ENCODE measurements around the gene PRKCE. TPM values are rescaled to one million over a fixed set of nuclear protein-coding genes. Genes with fewer than 3 reads are reported as not detected.

PRKCE gene
- total and polyA plus RNA-seq, 2 donors: 3.2 to 3.3 TPM

DNA sequence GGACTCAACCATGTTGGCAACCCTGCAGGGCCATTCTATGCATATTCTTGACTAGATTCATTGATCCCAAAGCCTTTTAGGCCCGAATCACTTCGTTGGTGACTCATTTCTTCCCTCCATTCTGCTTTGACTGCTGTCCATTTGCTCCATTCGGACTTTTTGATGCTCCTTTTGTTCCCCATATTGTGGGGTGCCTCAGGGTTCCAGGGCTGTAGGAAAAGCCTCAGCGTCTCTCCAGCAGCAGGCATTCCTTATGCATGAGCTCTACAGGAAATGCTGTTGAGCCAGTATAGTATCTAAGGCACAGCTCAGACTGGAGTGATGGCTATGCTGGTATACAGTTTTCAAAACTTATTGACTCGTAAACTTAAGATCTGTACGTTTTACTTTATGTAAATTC lies 292.6 kb downstream of the PRKCE start:
- no peaks in the 10 kb centered on the region for H3K4me1 ChIP-seq (ENCODE audit: control insufficient read depth in 2 of 2, insufficient read depth in 2 of 2, low read length in 2 of 2)
- H3K27me3 ChIP-seq (ENCODE audit: control insufficient read depth in 2 of 2, insufficient read depth in 1 of 2, low read length in 1 of 2): no peaks in the 10 kb centered on the region
- no peak overlapping the region for H3K27ac ChIP-seq (ENCODE audit: low read depth in 1 of 2, low read length in 1 of 2)
- H3K4me3 ChIP-seq (ENCODE audit: low read length in 2 of 2): no peak overlapping the region
- H3K36me3 ChIP-seq (ENCODE audit: control insufficient read depth in 2 of 2, insufficient read depth in 2 of 2, low read length in 1 of 2): no peaks in the 10 kb centered on the region
- H3K9me3 ChIP-seq (ENCODE audit: control insufficient read depth in 2 of 2, insufficient read depth in 1 of 2, low read length in 1 of 2): no peaks in the 10 kb centered on the region
- no peak for DNase-seq (ENCODE audit: low read depth in 6 of 9, low spot score in 9 of 9)
- whole genome bisulfite sequencing: 97% methylated on average over 6 of the region's 6 CpGs

DNA sequence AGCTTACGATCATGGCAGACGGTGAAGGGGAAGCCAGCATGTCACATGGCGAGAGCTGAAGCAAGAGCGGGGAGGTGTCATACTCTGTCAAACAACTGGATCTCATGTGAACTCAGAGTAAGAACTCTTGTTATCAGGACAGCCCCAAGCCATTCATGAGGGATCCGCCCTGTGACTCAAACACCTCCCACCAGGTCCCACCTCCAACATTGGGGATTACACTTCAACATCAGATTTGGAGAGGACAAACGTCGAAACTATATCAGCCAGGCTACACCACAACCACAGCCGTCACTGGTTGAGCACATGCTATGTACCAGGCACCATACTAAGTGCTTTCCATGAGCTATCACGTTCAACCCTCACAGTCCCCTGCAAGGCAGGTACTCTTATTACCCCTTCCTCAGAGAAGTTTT lies 293.8 kb downstream of the PRKCE start:
- DNase-seq (ENCODE audit: low read depth in 6 of 9, low spot score in 9 of 9): no peak
- H3K9me3 ChIP-seq (ENCODE audit: control insufficient read depth in 2 of 2, insufficient read depth in 1 of 2, low read length in 1 of 2): no peaks in the 10 kb centered on the region
- H3K4me1 ChIP-seq (ENCODE audit: control insufficient read depth in 2 of 2, insufficient read depth in 2 of 2, low read length in 2 of 2): no peaks in the 10 kb centered on the region
- H3K4me3 ChIP-seq (ENCODE audit: low read length in 2 of 2): no peak overlapping the region
- H3K27me3 ChIP-seq (ENCODE audit: control insufficient read depth in 2 of 2, insufficient read depth in 1 of 2, low read length in 1 of 2): no peaks in the 10 kb centered on the region
- 98% methylated on average over 9 of the region's 9 CpGs for WGBS
- no peaks in the 10 kb centered on the region for H3K36me3 ChIP-seq (ENCODE audit: control insufficient read depth in 2 of 2, insufficient read depth in 2 of 2, low read length in 1 of 2)
- H3K27ac ChIP-seq (ENCODE audit: low read depth in 1 of 2, low read length in 1 of 2): no peak overlapping the region

DNA sequence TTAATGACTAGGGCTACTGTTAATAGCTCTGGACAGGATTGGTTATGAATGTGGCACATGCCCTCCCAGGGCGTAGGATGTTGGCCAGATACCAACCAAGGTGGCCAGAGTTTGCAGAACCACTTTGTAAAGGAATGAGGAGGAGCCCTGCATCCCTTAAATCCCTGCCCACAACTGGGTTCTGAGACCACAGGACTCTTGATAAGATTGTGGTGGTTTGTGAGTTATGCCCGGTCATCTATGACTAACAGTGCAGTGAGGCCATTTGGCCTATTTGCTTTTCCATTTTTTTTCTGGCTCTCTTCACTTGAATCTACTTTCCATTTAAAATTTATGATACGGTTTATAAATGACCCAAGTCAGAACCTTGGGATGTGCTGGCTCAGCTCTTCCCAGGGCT lies 294.5 kb downstream of the PRKCE start:
- Histone ChIP-seq H3K4me1 (ENCODE audit: control insufficient read depth in 2 of 2, insufficient read depth in 2 of 2, low read length in 2 of 2) (no peaks in the 10 kb centered on the region), H3K27ac (ENCODE audit: low read depth in 1 of 2, low read length in 1 of 2) (no peak overlapping the region), H3K4me3 (ENCODE audit: low read length in 2 of 2) (no peak overlapping the region), H3K27me3 (ENCODE audit: control insufficient read depth in 2 of 2, insufficient read depth in 1 of 2, low read length in 1 of 2) (no peaks in the 10 kb centered on the region), H3K36me3 (ENCODE audit: control insufficient read depth in 2 of 2, insufficient read depth in 2 of 2, low read length in 1 of 2) (no peaks in the 10 kb centered on the region), H3K9me3 (ENCODE audit: control insufficient read depth in 2 of 2, insufficient read depth in 1 of 2, low read length in 1 of 2) (no peaks in the 10 kb centered on the region)
- no peak for DNase-seq (ENCODE audit: low read depth in 6 of 9, low spot score in 9 of 9)
- WGBS: 96% methylated on average over 3 of the region's 3 CpGs

DNA sequence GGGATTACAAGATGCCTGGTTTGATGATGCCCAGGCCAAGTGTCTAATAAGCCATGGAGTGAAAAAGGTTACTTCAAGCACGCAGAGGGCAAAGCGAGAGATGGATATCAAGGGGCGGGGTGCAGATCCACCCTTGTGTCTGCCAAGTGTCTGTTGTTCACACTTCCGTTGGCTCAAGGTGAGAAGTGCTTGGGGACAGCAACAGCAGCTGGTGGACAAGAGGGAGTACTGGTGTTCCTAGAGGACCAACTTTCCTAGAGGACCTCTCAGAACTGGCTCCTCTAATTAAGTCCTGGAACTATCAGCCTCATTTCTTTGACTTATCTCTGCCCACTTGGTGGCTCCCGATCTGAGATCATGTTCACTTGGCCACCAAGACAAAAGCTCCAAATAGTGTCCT lies 299.1 kb downstream of the PRKCE start:
- Histone ChIP-seq H3K4me3 (ENCODE audit: low read length in 2 of 2) (no peak overlapping the region), H3K9me3 (ENCODE audit: control insufficient read depth in 2 of 2, insufficient read depth in 1 of 2, low read length in 1 of 2) (no peaks in the 10 kb centered on the region), H3K36me3 (ENCODE audit: control insufficient read depth in 2 of 2, insufficient read depth in 2 of 2, low read length in 1 of 2) (no peaks in the 10 kb centered on the region), H3K4me1 (ENCODE audit: control insufficient read depth in 2 of 2, insufficient read depth in 2 of 2, low read length in 2 of 2) (peaks cover 0 to 3% of the 10 kb centered on the region in 2 donors), H3K27me3 (ENCODE audit: control insufficient read depth in 2 of 2, insufficient read depth in 1 of 2, low read length in 1 of 2) (no peaks in the 10 kb centered on the region), H3K27ac (ENCODE audit: low read depth in 1 of 2, low read length in 1 of 2) (no peak overlapping the region)
- DNase-seq (ENCODE audit: low read depth in 6 of 9, low spot score in 9 of 9): no peak
- 97% methylated on average over 5 of the region's 5 CpGs for WGBS

DNA sequence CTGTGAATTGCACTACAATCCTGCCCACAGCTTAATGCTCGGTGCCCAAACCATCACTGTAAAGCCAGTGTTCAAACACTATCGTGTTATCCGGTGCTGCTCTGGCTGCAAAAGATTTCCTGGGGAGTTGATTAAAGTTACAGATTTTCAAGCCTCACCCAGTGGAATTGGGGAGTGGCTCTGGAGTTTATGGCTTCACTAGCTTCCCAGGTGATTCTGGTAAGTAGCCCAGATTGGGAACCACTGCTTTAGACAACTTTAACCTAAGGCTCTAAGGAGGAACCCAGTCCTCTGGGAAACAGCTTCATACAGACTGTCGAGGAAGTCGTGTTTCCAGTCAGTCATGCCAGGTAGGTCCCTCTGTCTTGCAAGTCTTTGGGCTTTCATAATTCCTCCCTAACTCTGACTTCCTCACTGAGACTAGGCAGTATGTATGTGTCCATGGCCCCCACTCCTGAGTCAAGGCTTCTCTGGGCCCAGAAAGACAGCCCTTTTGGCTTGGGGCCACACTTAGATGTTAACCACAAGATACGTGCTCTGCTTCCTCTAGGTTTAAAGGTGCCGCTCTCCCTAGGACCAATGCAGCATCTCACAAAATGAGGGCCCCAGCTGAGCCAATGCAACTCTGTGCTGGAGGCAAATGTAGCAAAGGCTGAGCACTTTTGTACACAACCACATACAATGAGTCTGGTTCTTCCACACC lies 299.7 kb downstream of the PRKCE start:
- Histone ChIP-seq H3K9me3 (ENCODE audit: control insufficient read depth in 2 of 2, insufficient read depth in 1 of 2, low read length in 1 of 2) (no peaks in the 10 kb centered on the region), H3K4me3 (ENCODE audit: low read length in 2 of 2) (no peak overlapping the region), H3K36me3 (ENCODE audit: control insufficient read depth in 2 of 2, insufficient read depth in 2 of 2, low read length in 1 of 2) (no peaks in the 10 kb centered on the region), H3K4me1 (ENCODE audit: control insufficient read depth in 2 of 2, insufficient read depth in 2 of 2, low read length in 2 of 2) (peaks cover 0 to 3% of the 10 kb centered on the region in 2 donors), H3K27ac (ENCODE audit: low read depth in 1 of 2, low read length in 1 of 2) (no peak overlapping the region), H3K27me3 (ENCODE audit: control insufficient read depth in 2 of 2, insufficient read depth in 1 of 2, low read length in 1 of 2) (no peaks in the 10 kb centered on the region)
- 78% methylated on average over 7 of the region's 7 CpGs for WGBS
- no peak for DNase-seq (ENCODE audit: low read depth in 6 of 9, low spot score in 9 of 9)

DNA sequence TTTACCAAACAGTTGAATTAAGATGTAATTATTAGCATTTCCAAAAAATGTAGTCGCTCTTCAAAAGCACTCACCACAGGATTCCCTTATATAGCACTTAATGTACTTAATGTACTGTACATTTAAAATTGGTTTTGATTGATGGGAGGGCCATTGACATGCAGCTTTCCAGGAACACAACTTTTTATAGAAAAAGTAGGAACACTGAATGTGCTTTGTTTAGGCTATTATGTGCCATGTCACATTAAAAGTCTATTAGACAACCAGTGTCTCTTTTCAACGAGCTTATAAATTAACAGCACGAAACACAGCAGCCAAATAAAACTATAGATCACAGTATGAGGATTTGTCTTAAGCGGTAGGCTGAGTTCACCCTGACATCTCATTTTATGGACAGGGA lies 301.1 kb downstream of the PRKCE start:
- WGBS: 98% methylated on average over 4 of the region's 4 CpGs
- DNase-seq (ENCODE audit: low read depth in 6 of 9, low spot score in 9 of 9): no peak
- Histone ChIP-seq H3K36me3 (ENCODE audit: control insufficient read depth in 2 of 2, insufficient read depth in 2 of 2, low read length in 1 of 2) (no peaks in the 10 kb centered on the region), H3K4me1 (ENCODE audit: control insufficient read depth in 2 of 2, insufficient read depth in 2 of 2, low read length in 2 of 2) (peaks cover 0 to 3% of the 10 kb centered on the region in 2 donors), H3K27ac (ENCODE audit: low read depth in 1 of 2, low read length in 1 of 2) (no peak overlapping the region), H3K4me3 (ENCODE audit: low read length in 2 of 2) (no peak overlapping the region), H3K27me3 (ENCODE audit: control insufficient read depth in 2 of 2, insufficient read depth in 1 of 2, low read length in 1 of 2) (no peaks in the 10 kb centered on the region), H3K9me3 (ENCODE audit: control insufficient read depth in 2 of 2, insufficient read depth in 1 of 2, low read length in 1 of 2) (no peaks in the 10 kb centered on the region)

DNA sequence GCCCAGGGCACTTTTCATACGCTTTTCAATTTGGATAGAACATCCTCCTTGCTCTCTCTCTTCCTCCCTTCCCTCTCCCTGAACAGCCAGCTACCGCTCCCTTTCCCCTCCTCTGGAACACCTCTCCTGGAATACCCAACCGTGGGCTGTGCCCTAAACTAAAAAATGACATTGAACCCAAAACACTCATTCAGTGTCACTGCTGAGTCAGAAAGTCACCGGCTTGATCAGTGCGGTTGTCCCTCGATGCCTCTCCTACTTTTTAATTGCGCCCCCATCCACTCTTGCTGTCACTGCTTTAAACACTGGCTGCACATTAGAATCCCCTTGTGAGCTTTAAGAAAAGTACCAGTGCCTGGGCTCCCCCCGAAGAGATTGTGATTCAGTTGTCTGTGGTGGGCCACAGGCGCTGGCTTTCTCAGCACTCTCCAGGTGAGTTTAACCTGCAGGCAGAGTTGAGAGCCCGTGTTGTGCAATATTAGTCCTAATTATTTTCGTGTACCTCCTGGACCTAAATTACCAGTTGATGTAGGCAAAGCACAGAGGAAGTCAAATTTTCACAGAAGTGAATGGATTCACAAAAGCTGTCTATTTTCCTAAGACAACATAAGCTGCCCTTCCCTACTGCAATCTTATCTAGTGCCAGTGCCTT lies 302.0 kb downstream of the PRKCE start:
- H3K4me3 ChIP-seq (ENCODE audit: low read length in 2 of 2): no peak overlapping the region
- H3K36me3 ChIP-seq (ENCODE audit: control insufficient read depth in 2 of 2, insufficient read depth in 2 of 2, low read length in 1 of 2): no peaks in the 10 kb centered on the region
- H3K9me3 ChIP-seq (ENCODE audit: control insufficient read depth in 2 of 2, insufficient read depth in 1 of 2, low read length in 1 of 2): no peaks in the 10 kb centered on the region
- no peak for DNase-seq (ENCODE audit: low read depth in 6 of 9, low spot score in 9 of 9)
- 97% methylated on average over 11 of the region's 11 CpGs for WGBS
- peaks cover 0 to 3% of the 10 kb centered on the region in 2 donors for H3K4me1 ChIP-seq (ENCODE audit: control insufficient read depth in 2 of 2, insufficient read depth in 2 of 2, low read length in 2 of 2)
- H3K27me3 ChIP-seq (ENCODE audit: control insufficient read depth in 2 of 2, insufficient read depth in 1 of 2, low read length in 1 of 2): no peaks in the 10 kb centered on the region
- no peak overlapping the region for H3K27ac ChIP-seq (ENCODE audit: low read depth in 1 of 2, low read length in 1 of 2)

DNA sequence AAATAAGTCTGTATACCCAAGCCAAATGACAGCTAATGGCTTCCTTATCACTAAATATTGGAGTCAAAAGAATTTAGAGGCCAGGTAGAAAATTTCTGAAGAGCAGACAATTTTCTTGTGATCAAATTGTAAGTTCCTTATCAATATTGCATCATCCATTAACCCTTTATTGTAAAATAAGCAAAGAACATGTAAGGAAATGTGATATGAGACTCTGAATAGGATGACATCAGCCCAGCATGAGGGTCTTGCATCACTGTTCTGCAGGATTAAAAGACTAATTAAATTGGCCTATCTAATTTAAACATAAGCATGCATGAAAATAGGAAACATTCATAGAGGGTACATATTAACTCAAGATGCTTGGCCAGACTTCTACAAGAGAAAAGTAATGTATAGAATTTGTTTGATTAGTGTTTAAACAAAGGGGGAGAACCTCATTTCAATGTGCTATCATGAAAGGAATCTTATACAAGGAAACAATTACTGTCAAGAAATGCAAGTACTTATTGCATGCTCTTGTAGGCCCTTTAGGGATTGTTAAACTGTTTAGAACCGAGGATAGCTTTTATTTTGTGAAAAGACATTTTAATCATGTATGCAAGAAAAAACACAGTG lies 302.9 kb downstream of the PRKCE start:
- no peaks in the 10 kb centered on the region for H3K36me3 ChIP-seq (ENCODE audit: control insufficient read depth in 2 of 2, insufficient read depth in 2 of 2, low read length in 1 of 2)
- H3K27me3 ChIP-seq (ENCODE audit: control insufficient read depth in 2 of 2, insufficient read depth in 1 of 2, low read length in 1 of 2): no peaks in the 10 kb centered on the region
- H3K4me1 ChIP-seq (ENCODE audit: control insufficient read depth in 2 of 2, insufficient read depth in 2 of 2, low read length in 2 of 2): peaks cover 0 to 3% of the 10 kb centered on the region in 2 donors
- no peaks in the 10 kb centered on the region for H3K9me3 ChIP-seq (ENCODE audit: control insufficient read depth in 2 of 2, insufficient read depth in 1 of 2, low read length in 1 of 2)
- H3K4me3 ChIP-seq (ENCODE audit: low read length in 2 of 2): no peak overlapping the region
- WGBS: 92% methylated on average over 1 of the region's 1 CpG
- no peak for DNase-seq (ENCODE audit: low read depth in 6 of 9, low spot score in 9 of 9)
- H3K27ac ChIP-seq (ENCODE audit: low read depth in 1 of 2, low read length in 1 of 2): no peak overlapping the region

DNA sequence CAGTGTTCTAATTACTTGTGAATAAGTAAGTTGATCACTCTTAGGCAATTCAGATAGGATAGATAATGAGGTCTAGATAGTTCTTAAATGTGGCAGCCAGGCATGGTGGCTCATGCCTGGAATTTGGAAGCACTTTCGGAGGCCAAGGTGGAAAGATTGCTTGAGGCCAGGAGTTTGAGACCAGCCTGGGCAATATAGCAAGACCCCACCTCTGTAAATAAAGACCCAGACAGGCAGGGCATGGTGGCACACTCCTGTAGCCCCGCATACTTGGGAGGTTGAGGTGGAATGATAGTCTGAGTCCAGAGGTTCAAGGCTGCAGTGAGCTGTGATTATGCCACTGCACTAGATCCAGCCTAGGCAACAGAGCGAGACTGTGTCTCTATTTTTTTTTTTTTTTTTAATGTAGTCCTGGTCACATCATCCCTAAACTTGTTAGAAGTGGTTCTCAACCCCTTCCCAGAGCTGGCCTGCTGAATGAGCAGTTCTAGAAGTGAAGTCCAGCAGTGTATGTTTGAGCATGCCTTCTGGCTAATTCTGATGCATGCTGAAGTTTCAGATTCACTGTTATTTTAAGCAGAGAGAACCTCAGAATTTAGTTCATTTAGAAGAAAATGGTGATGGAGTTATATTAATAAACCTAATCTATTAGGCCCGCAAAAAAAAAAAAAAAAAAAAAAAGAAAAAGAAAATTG lies 306.2 kb downstream of the PRKCE start:
- no peak for DNase-seq (ENCODE audit: low read depth in 6 of 9, low spot score in 9 of 9)
- Histone ChIP-seq H3K27me3 (ENCODE audit: control insufficient read depth in 2 of 2, insufficient read depth in 1 of 2, low read length in 1 of 2) (no peaks in the 10 kb centered on the region), H3K27ac (ENCODE audit: low read depth in 1 of 2, low read length in 1 of 2) (no peak overlapping the region), H3K4me3 (ENCODE audit: low read length in 2 of 2) (no peak overlapping the region), H3K36me3 (ENCODE audit: control insufficient read depth in 2 of 2, insufficient read depth in 2 of 2, low read length in 1 of 2) (no peaks in the 10 kb centered on the region), H3K9me3 (ENCODE audit: control insufficient read depth in 2 of 2, insufficient read depth in 1 of 2, low read length in 1 of 2) (no peaks in the 10 kb centered on the region), H3K4me1 (ENCODE audit: control insufficient read depth in 2 of 2, insufficient read depth in 2 of 2, low read length in 2 of 2) (no peaks in the 10 kb centered on the region)
- 98% methylated on average over 4 of the region's 4 CpGs for WGBS
